Neural cell (in vitro differentiated cells): ENCODE measurements around the gene NOP9.

Experiments
- EP300 ChIP-seq: fragments of 450-650 bp; conservative IDR thresholded peaks from 2 replicates; pipeline ENCODE4 v1.6.1; 2014; ENCODE audit warnings: antibody characterized with exemption, mild to moderate bottlenecking, moderate library complexity; ENCODE audit not compliant: poor library complexity, severe bottlenecking
- EZH2 ChIP-seq: fragments of 200-600, 300-800 bp; shearing (Covaris generic), sonication (generic); IDR thresholded peaks from 2 replicates; pipeline ENCODE4 v1.6.1; 2014; ENCODE audit warnings: antibody characterized with exemption, low read length, borderline replicate concordance, mild to moderate bottlenecking; ENCODE audit not compliant: insufficient read depth, poor library complexity, severe bottlenecking
- POLR2AphosphoS5 ChIP-seq: IDR thresholded peaks from 2 replicates; pipeline ENCODE4 v1.6.1; 2012
- TAF1 ChIP-seq: IDR thresholded peaks from 2 replicates; pipeline ENCODE4 v1.6.1; 2012; ENCODE audit warnings: low read depth
- TF ChIP-seq, protein P1 (sequence below): fragments of 450-650 bp; IDR thresholded peaks from 2 replicates; pipeline ENCODE4 v1.5.1; 2014; ENCODE audit warnings: antibody characterized with exemption, mild to moderate bottlenecking, moderate library complexity; ENCODE audit not compliant: poor library complexity, severe bottlenecking

DNA sequence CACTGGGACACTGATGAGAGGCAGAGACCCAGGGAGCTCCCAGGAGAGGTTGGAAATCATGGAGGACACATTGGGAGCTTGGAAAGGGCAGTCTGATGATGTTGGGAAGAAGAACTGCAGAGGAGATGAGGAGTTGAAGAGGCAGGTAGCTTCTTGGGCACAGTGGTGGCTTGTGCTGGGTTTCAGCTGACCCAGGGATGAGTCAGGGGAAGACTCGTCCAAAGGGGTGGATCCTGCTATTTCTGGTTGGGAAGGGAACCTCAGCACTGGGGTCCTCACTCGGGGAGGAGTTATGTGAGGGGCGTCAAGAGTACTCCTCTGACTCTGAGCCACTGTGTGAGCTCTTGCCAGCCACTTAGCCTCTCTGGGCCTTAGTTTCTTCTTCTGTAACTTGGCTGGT lies 23.7 kb downstream of the NOP9 start:
- TF ChIP-seq, protein P1, sequence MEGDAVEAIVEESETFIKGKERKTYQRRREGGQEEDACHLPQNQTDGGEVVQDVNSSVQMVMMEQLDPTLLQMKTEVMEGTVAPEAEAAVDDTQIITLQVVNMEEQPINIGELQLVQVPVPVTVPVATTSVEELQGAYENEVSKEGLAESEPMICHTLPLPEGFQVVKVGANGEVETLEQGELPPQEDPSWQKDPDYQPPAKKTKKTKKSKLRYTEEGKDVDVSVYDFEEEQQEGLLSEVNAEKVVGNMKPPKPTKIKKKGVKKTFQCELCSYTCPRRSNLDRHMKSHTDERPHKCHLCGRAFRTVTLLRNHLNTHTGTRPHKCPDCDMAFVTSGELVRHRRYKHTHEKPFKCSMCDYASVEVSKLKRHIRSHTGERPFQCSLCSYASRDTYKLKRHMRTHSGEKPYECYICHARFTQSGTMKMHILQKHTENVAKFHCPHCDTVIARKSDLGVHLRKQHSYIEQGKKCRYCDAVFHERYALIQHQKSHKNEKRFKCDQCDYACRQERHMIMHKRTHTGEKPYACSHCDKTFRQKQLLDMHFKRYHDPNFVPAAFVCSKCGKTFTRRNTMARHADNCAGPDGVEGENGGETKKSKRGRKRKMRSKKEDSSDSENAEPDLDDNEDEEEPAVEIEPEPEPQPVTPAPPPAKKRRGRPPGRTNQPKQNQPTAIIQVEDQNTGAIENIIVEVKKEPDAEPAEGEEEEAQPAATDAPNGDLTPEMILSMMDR = no peak
- TF ChIP-seq POLR2AphosphoS5 (no peak), TAF1 (no peak), EP300 (no peak), EZH2 (no peak)
